HUDEP-2 (cell line): ENCODE results near the gene GABRB1.
A peak's percentile ranks its signal among the peaks of the same experiment; 100 is the strongest.

Experiments used
- DNase-seq, 76 experiments: peaks; one replicate each; lab custom pipeline; 2025; ENCODE audit not compliant: unreplicated experiment in 76 of 76; lab: John Stamatoyannopoulos, UW

GABRB1 gene

DNA sequence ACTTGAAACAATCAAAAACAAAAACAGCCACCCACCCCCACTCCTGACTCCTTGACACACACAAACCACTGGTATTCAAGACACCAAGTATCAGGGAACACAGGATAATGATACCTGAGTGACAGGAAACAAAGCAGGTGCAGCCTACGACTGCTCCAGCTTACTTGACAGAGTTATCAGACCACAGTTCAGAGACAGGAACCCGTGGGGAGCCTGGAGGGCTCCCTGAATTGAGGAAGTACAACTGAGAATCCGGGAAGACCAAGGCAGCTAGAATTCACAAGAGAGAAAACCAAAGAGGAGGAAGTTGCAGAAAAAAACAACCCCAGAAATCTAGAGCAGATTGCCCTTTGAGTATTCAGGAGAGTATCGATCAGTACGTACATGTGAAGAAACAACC is 411.6 kb downstream of the GABRB1 start:
- DNase-seq: no peak

DNA sequence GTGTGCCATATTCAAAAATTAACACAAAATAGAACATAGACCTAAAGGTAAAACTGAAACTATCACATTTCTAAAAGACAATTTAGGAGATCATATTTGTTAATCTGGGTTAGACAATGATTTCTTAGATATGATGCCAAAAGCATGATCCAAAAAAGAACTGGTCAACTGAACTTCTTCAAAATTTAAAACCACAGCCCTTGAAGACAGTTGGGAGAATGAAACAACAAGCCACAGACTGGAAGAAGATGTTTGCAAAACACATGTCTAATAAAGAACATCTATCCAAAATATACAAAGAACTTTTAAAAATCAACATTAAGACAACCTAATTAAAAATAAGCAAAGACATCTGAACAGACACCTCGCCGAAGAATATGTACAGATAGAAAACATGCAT is 412.7 kb downstream of the GABRB1 start:
- DNase-seq: no peak

GRCh38 chr4:47451657-47452056 is 420.3 kb downstream of the GABRB1 start:
- no peak for DNase-seq

DNA sequence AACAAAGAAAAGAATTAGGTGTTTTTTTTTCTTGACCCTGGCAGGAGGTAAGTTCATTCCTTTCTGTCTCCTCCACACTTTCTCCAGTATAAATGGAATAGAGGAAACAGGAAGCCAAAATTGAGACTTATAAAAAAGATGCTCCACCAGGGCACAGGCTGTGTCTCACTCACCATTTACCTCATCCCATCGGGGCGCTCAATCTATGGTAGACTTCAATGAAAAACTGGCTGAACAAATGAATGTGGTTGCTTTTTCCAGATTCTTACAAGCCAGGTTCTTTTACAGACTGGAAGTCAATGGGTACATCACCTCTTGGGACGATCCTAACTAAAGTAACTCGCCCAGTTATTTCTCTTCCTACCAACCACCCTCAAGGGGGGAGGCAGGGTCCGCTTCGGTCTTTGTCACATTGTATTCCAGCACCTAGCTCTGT is 431.4 kb downstream of the GABRB1 start:
- no peak for DNase-seq

- DNase-seq: peak in 75 of 76 experiments; percentile 20 to 92 (median 85)
Observed at GRCh38 chr4:47463235-47463956, 432.0 kb downstream of the GABRB1 start, which contains the start of gene COMMD8. Gene COMMD8, minus strand, starts transcription at chr4:47463702. Its CDS starts 51 bp downstream, at chr4:47463651.

GRCh38 chr4:47465004-47465403 is 433.6 kb downstream of the GABRB1 start:
- peak in 13 of 76 experiments; percentile 1 to 45 (median 6) for DNase-seq

GRCh38 chr4:47466056-47466785 is 434.9 kb downstream of the GABRB1 start:
- no peak for DNase-seq

DNA sequence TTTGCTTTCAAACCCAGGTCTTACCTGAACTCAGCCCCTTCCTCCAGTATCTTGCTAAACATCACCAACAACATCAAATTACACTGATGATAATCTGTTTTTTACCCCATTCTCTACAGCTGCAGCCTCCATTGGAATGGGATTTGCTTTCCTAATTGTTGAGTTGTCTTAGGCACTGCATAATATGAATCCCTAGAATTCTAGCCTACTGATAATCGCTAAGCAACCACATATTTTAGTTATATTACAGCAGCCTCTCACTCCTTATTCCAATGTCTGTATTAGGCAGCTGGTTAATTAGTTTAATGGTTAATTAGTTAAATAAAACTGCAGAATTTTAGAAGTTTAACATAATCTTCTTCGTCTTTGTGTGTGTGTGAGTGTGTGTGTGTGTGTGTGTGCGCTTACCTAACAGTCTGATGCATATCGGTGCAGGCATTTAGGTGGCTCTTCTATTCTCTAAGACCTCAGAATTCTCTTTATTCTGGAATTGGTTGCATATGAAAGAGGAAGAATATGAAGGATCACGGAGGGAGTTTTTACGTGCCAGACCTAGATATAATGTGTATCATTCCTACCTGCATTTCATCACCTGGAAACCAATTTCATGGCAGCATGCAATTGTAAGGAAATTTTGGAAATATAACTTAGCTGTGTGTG is 437.5 kb downstream of the GABRB1 start:
- no peak for DNase-seq

DNA sequence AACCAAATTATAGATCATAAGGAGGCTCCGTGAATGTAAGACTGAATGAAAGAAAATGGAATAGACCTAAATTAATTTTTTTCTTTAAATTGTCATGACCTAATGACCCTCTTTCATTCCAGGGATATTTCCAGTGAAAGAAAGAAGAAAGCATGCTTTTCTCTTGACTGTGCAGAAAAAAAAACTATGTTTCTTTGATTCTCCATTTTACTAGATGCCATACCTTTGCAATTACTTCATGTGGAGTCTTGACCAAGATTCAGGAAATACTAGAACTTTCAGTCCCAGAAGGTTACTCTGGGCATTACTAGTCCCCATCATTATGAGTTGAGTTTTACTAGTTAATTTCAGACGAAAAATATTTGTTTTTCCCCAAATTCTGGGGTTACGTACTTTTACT is 438.6 kb downstream of the GABRB1 start:
- DNase-seq: no peak

DNA sequence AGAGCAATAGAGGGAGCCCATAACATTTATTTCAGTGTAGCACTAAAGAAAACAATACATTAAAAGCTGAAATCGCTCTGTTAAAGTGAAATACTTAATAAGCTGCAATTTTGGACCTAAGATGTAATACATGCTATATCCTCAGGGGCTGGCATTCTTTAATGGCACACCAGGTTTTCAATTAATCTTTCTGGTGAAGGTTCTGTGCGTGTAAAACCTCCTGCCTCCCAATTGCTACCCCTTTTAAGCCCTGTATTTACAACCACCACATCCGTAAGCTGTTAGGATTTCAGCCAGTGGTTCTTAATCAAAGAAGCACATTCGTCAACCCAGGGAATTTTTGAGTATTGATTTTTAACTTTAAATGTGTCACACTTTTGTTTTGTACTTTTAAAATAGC is 439.7 kb downstream of the GABRB1 start:
- no peak for DNase-seq

- no peak for DNase-seq
Observed at GRCh38 chr4:47471591-47471990, 440.2 kb downstream of the GABRB1 start.

- no peak for DNase-seq
Observed at GRCh38 chr4:47473141-47473750, 441.9 kb downstream of the GABRB1 start.

DNA sequence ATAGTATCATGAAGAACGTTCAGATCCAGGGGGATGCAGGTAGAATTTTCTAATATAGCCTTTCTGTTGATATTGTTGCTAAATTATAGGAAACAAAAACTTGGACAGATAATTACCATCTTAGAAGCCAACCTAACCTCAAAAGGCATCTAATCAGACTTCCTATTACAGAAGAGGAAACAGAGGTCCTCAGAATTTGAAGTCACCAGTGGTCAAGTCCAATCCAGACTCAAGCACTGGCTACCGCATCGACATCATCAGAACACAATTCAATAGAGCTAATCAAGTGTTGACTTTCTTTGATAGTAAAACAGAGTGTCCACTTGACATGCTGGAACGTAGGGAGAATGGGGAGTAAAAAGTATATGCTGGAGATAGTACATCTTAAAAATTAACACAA is 443.4 kb downstream of the GABRB1 start:
- no peak for DNase-seq

DNA sequence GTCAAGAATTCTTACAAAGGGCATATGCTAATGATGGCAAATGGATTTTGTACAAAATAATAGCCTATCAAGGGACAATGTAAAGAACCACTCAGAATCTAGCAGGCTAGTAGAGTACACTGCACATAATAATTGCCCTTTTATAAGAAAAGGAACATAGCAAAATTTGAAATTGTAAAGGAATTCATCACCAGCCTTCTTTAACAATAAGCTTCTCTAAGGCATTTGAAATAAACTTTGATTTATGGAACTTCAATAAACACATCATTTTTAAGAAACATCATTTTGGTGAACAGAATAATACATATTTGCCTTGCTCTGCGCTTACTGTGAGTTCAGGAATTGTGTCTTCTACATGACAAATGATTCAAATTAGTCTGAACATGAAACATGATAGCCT is 444.0 kb downstream of the GABRB1 start:
- DNase-seq: no peak
